Uterus (tissue), 2 donors: Measurements from ENCODE around the gene BCAR3.

Experiments
- CTCF ChIP-seq, 4 experiments: fragments of 200-600 bp in 2 of 4; fragments of 450-650 bp in 2 of 4; sonication (generic) in 2 of 4; IDR thresholded peaks; one replicate each; pipeline ENCODE4 v1.5.1; 2016 to 2019; ENCODE audit warnings: antibody characterized with exemption in 4 of 4, mild to moderate bottlenecking in 2 of 4, moderate library complexity in 1 of 4
- POLR2A ChIP-seq, 2 donors: fragments of 450-650 bp; IDR thresholded peaks; one replicate each; pipeline ENCODE4 v1.6.1; 2016; ENCODE audit warnings: antibody characterized with exemption in 2 of 2, mild to moderate bottlenecking in 1 of 2, moderate library complexity in 1 of 2

- no peak for TF ChIP-seq CTCF (IDR thresholded peaks at IDR 0.05)
- no peak for TF ChIP-seq POLR2A (IDR thresholded peaks at IDR 0.05)
Observed at GRCh38 chr1:93615582-93616150, 66.0 kb downstream of the BCAR3 start.
